GM18519 (cell line): Measurements from ENCODE around the gene PPM1G.
A peak's percentile ranks its signal among the peaks of the same experiment; 100 is the strongest.

Source experiments
- ATAC-seq: cut with Tn5 transposase; IDR thresholded peaks from one replicate; pipeline ENCODE4 v1.9.1; 2021; ENCODE audit warnings: mild to moderate bottlenecking, moderate library complexity; ENCODE audit not compliant: unreplicated experiment, low FRiP score

Gene PPM1G

DNA sequence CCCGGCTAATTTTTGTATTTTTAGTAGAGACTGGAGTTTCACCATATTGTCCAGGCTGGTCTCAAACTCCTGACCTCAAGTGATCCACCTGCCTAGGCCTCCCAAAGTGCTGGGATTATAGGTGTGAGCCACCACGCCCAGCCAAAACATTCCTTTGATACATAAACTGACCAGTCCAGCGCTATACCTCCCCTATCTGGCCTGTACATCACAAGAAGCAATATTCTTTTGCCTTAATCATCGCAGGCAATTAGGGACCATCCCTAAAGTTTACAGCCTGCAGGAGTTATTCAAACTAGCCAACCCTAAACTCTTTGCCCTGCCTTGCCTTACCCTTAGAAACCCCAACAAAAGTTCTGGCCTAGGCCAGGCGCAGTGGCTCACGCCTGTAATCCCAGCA, 6.8 kb upstream of the PPM1G start:
- ATAC-seq = no peak

DNA sequence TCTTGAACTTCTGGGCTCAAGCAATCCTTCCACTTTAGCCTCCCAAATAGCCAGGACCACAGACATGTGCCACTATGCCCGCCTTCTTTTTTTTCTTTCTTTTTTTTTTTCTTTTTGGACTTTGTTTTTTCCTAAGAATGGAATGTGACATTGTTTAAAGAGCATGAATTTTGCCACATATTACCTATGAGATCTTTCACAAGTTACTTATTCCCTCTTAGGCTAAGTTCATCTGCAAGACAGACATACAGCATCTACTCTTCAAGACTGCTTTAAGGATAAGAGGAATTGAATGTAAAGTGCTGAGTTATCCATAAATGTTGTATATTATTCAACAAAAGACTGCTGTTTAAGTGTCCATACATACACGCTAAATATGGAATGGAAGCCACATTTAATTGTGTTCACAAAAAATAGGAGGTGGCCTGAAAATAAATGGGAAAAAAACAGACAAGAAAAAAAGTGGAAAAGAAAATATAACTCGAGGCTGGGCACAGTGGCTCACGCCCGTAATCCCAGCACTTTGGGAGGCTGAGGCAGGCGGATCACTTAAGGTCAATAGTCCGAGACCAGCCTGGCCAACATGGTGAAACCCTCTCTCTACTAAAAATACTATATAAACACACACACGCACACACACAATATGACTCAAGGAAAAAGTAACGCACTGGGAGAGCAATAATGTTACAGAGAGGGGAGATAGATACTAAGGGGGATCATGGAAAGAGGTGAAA, 3.2 kb upstream of the PPM1G start:
- no peak for ATAC-seq

DNA sequence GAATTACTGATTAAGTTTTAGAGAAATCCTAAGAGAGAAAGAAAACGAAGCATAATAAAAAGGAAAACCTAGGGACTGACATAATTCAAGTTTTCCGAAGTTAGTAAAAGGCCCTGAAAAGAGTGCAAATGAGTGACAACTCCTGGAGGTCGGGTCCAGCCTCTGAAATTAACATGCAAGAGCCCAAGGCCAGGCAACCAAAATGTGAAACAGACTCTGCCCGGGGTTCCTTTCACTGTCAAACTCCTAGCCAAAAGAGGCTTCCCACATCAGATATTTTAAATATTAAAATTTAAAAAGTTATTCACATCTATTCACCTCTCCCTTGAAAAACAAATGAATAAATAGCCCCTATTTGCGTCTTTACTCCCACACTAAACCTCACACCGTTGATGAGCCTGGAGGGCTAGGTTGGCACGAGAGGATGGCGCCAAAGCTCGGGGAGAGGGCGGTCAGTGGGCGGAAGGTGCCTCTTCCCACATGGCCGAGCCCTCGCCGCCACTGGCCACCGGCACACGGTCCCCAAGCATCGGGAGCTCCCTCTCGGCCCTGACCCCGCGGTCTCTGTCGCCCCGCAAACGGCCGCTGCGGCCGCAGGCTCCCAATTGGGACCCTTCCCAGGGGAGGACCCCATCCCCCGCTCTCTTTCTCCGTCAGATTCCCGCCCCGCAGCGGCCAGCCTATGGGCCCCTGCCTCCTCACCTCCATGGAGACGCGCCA, 630 bp downstream of the PPM1G start:
- ATAC-seq = peak; percentile 12

DNA sequence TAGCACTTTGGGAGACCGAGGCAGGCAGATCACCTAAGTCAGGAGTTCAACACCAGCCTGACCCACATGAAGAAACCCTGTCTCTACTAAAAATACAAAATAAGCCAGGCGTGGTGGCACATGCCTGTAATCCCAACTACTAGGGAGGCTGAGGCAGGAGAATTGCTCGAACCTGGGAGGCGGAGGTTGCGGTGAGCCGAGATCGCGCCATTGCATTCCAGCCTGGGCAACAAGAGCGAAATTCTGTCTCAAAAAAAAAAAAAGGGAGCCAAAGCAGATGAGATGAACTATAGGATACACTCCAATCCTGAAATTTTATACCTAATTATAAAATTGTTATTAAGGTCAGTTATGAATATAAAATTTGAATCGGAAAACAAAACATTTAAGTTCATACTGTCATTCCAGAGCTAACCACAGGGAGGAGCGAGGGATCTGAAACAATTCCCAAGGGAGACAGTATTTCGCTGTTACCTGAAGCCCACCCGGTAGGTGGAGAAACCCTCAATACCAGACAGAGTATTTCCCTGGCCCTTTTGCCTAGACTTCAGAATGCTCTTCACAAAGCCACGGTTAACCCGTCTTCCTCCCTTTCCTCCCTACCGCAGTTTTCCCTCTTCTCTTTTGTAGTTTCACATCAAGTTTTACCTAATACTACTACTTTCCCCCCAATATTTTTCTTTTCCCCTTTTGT, 1.4 kb downstream of the PPM1G start:
- ATAC-seq = no peak

DNA sequence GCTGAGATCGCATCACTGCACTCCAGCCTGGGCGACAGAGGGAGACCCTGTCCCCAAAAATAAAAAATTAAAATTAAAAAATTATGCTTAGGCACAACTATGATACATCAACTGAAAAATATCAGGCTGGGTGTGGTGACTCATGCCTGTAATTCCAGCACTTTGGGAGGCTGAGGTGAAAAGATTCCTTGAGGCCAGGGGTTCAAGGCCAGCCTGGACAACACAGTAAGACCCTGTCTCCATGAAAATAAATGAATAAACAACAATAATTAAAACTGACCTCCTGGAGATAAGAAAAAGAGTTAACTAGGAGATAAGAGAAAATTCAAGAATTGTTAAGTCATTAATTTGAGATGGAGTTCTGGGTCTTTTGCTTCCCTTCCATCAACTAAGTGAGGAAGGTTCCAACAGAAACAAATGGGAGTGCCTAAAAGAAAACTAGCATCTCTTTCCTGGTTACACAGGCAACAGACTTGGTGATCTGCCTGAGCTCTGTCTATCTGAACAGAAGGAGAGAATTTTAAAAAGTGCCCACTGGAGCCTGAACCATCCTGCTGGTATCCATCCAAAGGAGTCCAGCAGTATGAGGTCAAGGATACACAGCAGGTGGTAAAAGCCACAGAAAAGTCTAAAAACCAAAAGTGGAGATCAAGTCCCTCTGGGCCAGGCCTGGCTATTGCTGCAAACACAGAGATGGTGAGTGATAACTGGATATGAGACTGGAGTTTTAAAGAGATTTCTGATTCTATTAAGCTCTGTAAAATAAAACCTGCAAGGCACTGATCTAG, 8.8 kb downstream of the PPM1G start:
- no peak for ATAC-seq

DNA sequence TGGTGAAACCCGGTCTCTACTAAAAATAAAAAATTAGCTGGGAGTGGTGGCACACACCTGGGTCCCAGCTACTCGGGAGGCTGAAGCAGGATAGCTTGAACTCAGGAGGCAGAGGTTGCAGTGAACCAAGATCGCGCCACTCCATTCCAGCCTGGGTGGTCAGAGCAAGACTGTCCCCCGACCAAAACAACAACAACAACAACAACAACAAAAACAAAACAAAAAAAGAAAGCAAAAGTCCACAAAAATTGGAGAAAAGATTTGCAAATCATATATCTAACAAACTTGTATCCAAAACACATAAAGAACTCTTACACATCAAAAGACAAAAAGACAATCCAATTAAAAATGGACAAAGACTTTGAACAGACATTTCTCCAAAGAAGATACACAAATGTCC, 10.4 kb downstream of the PPM1G start:
- ATAC-seq = no peak

DNA sequence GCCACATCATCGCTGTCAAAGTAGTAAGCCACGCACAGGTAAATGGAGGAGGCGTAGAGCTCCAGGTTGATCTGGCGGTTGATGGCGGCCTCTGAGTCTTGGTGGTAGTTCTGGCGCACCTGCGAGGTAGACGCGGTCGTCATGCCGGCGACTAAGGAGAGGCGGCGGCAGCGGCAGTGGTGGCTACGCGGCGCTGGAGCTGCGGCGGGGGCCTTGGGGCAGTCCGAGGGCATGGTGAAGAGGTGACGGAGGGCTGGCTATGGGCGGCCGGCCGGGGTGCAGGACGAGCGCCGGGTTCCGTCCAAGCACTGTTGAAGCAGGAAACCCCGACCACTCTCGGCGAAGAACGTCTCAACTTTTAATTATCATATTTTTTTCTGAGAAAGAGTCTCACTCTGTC, 16.2 kb downstream of the PPM1G start:
- no peak for ATAC-seq

DNA sequence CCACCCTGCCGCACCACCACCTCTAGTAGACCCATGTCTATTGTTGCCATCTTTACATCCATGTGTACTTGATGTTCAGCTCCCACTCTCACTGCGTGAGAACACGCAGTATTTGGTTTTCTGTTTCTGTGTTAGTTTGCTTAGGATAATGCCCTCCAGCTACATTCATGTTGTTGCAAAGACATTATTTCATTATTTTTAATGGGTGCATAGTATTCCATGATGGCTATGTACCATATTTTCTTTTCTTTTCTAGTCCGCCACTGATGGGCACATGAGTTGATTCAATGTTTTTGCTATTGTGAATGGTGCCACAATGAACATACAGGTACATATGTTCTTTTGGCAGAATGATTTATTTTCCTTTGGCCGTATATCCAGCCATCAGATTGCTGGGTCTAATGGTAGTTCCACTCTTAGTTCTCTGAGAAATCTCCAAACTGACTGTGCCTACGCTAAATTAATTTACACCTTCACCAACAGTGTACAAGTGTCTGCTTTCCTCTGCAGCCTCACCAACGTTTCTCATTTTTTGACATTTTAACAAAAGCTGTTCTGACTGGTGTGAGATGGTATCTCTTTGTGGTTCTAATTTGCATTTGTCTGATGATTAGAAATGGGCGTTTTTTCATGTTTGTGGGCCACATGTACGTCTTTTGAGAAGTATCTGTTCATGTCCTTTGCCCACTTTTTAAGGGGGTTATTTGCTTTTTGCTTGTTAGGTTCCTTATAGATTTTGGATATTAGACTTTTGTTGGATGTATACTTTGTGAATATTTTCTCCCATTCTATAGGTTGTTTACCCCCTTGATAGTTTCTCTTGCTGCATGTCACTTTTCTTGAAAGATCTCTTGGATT, 18.3 kb downstream of the PPM1G start:
- ATAC-seq = no peak

DNA sequence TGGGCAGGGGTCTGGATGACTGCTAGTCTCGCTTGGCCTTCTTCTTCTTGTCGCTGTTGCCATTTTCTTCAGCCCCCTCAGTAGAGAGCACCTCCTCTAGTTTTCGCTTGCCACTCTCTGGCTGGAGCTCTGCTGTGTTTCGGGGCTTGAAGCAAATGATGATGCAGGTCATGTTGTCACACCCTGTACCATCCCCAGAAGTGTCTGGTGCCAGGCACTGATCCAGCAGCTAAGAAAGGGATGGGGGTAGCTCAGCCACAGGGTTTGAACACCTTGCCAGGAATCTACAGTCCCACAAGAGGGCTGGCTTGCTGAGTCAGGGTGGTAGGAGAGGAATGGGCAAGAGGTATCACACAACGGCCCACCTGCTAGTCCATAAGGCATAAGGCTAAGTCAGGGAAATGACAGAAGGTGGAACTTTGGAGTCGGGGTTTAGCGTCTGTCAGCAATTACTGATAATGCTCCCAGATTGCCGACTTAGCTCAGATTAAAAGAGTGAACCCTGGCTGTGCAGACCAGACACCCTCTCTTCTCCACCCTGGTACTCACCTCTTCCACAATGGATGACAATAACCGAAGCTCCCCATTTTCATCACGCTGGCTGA, 27.7 kb downstream of the PPM1G start:
- no peak for ATAC-seq

DNA sequence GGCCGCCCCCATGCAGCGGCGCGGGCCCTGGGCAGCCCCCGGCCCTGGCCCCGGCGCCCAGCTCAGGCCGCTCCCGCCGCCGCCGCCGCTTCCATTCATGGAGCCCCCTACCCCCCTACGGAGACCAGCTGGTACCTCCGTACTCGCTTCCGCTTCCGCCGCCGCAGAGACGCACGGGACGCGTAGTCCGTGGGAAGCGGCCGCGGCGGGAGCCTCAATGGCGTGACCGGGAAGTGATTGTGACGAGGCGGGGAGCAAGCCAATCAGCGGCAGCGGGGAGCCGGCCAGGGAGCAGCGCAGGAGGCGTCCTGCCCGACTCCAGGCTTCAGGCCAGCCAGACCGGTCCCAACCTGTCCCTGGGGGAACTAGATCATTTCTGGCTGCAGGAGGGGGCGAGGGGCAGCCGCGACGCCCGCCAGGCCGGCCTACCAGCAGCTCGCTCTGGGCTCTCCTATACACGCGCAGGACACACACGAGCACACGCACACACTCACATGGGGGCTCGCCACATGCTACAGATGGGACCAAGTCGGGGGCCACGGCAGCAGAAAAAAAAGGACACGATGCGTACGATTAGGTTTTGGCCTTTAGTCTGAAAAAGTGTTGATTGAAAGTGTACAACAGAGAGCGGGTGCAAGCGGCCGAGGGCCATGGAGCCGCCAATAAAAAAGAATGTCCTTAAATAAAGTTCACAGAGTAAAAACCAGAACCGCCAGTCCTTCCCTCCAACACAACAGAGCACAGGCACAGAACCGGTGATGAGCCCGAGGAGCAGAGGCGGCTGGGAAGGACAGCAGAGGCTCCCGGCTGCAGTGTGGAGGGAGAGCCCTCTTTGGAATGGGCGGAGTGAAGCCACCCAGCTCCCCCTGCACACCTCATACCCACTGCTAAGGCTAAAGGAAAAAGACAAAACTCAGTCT, 28.5 kb downstream of the PPM1G start, which contains the start of gene ZNF513:
Gene ZNF513 (minus strand): TSS at position 109 of the 920 bp plus-strand sequence. CDS start 208 bp downstream, outside the sequence.
- peak; percentile 66 for ATAC-seq

DNA sequence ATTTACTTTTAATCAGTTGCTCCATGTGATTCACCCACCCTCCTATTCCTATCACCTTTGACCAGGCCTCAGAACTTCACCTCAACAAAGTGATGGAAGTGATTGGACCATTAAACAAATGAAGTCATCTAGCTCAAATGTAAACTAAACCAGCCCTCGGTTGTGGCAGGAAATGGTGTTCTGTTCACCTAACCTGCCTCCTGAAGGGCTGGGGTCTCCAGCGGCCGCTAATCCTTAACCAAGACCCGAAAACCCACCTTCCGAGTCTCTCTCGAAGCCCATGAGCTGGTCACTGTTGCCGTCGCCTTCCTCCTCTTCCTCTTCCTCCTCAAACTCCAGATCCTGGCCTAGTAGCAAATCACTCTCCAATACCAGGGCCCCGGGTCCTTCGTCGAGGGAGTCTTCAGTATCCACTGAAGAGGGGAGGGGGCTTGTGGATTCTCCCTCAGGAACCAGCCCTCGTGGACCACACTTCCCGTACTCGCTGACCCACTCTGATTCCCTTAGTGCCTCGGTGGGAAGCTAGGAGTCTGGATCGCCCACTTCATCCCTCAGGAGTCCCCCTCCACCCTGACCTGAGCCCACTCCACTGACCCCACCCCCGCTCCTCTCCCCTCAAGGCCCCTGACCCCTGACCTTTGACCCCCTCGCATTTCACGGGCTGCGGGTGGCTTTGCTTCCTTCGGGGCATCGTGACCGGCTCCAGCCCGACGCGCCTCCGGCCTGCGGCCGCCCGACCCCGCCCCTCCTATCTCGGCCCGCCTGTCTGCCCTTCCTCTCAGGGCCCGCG, 29.4 kb downstream of the PPM1G start:
- no peak for ATAC-seq

DNA sequence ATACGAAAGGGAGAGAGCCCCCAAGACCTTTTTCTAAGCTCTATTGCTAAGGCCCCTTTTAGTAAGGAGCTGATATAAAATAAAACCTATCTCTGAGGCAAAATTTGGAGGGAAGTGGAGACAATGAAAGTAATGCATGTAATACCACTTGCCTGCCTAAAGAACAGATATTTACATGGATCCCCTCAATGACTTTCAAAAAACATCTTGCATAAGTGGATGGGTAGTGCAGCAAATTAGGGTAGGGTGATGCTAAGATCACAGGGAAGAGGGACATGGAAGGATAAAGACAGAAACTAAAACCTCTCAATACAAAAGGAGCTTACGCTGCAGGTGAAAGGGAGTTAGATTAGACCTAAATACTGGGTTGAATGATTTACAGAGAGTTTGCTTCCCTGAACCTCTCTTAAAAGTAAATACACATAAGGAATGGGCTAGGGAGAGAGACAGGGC, 30.0 kb downstream of the PPM1G start:
- no peak for ATAC-seq

DNA sequence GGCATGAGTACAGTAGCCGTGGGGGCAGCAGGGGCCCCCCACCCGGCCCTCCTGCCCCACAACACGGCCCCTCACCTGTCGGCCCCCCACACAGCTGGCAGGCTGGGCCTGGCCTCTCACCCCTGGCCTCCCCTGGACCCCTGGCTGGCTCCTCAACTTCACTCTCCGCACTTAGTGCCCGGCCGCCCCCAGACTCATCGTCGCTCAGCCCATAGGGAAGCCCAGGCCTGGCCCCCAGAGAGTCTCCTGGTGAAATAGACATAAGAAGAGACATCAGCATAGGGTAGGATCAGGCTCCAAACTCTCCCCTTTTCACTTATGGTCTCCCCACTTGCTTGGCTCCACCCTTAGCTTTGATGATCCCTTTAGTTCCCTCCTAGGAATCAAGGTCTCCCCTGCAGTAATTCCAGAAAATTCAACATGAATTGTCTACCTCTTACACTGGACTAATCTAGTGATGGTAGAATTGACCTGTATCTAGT, 30.5 kb downstream of the PPM1G start:
- no peak for ATAC-seq

DNA sequence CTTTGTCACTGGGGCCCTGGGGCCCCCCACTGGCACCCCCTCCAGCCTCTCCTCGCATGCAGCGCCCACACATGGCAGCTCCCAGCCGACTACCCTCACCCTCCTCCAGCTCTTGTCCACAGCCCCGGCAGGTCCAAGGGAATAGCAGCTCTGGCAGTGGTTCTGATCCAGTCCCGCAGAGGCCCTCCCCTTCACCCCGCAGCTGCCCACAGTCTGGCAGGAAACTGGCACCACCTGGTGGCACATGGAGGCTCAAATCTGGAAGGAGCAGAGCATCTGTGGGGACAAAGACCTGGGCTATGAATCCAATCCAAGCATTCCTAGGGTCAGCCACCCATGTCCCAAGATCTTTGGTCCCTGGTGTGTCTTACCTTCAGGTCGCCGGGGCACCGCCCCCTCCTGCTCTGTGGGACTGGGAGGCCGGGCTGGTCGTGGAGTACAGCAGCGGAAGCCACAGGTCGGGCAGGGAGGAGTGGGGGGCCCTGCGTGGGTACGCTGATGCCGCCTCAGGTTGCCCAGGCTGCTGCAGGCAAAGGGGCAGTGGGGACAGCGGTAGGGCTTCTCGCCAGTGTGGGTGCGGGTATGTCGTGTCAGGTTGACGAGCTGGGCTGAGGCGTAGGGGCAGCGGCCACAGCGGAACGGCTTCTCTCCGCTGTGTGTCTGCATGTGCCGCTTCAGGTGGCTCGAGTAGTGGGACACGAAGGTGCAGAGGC, 31.1 kb downstream of the PPM1G start:
- no peak for ATAC-seq

DNA sequence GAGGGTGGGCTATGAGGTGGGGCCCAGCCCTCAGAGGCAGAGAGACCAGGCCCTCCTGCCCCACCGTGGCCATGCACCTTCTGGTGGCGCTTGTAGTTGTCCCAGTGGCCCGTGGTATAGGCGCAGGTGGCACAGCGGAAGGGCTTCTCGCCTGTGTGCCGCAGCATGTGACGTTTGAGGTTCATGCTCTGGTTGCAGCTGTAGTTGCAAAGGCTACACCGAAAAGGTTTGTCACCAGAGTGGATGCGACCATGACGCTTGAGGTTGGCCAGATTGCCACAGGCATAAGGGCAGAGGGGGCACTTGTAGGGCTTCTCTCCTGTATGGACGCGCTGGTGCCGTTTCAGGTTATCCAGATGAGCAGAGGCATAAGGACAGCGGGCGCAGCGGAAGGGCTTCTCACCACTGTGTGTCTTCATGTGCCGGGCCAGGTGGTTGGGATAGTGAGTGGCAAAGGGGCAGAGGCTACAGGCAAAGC, 31.7 kb downstream of the PPM1G start:
- no peak for ATAC-seq

DNA sequence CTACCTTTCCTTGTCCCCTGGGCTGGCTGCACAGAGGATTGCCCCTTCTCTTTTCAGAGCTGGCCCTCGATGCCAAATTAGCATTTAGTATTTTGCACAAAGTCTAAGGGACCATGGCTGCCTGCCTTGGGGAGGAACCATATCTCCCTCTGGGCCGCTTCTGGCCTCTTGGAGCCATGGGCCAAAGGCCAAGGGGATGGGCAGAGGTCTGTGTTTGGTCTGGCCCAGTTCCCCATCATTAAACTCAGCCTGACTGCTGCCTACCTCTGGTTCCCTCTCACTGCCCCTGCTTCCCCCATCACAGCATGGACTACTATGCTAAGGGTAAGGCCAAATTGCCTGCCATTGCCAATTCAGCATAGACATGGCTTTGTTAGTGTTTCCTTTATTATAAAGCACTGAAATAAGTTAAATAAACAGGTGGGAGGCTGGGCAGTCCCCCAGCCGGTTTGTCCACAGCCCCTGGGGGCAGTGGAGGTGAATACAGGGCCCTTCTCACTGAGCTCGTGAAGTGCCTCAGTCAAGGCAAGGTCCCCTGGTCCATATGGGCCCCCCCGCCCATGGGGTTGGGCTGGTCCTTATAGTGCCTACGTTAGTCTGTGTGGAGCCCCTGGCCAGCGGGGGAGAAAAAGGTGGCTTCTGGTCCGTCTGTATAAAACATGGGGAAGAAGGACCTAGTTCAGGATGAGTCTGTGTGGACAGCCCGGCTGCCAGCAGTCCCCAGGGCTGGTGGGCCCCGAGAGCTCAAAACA, 32.3 kb downstream of the PPM1G start:
- ATAC-seq = no peak
